BLaER1 treated with 17β-estradiol and CSF1 and Interleukin-3, amounts not matched to agents 10 nM and 100 nM (cell line): ENCODE data around the gene SH2D3C.

Experiments used
- H3K27ac ChIP-seq, 11 experiments: shearing (Covaris generic); formaldehyde crosslinking; 2 replicates each; pipeline ENCODE4 v1.8.1; 2022
- H3K27me3 ChIP-seq, 11 experiments: shearing (Covaris generic); formaldehyde crosslinking; 2 replicates each; pipeline ENCODE4 v1.8.1; 2022
- H3K36me3 ChIP-seq, 11 experiments: shearing (Covaris generic); formaldehyde crosslinking; 2 replicates each; pipeline ENCODE4 v1.8.1; 2022
- H3K4me1 ChIP-seq, 10 experiments: shearing (Covaris generic); formaldehyde crosslinking; 2 replicates each; pipeline ENCODE4 v1.8.1; 2022
- H3K4me2 ChIP-seq, 11 experiments: shearing (Covaris generic); formaldehyde crosslinking; 2 replicates each; pipeline ENCODE4 v1.8.1; 2022
- H3K4me3 ChIP-seq, 10 experiments: shearing (Covaris generic); formaldehyde crosslinking; 2 replicates each; pipeline ENCODE4 v1.8.1; 2022
- H3K9ac ChIP-seq, 11 experiments: shearing (Covaris generic); formaldehyde crosslinking; 2 replicates each; pipeline ENCODE4 v1.8.1; 2022
- H3K9me3 ChIP-seq, 11 experiments: shearing (Covaris generic); formaldehyde crosslinking; replicated peaks in 1 of 11; 2 replicates each; pipeline ENCODE4 v1.8.1; 2022
- H4K20me1 ChIP-seq, 11 experiments: shearing (Covaris generic); formaldehyde crosslinking; 2 replicates each; pipeline ENCODE4 v1.8.1; 2022
- Cebpa-rat ChIP-seq, 11 experiments: shearing (Covaris generic); IDR thresholded peaks; 2 replicates each; pipeline ENCODE4 v1.8.1; 2022

Gene SH2D3C

GRCh38 chr9:127778280-127779135 lies at the start of gene SH2D3C:
Gene SH2D3C (minus strand): TSS chr9:127778666. CDS start chr9:127778627, 39 bp downstream.
- Histone ChIP-seq H3K9me3 (no peaks in the 10 kb centered on the region), H3K9ac (peak within 1 kb of the TSS; percentile 74 to 90 (median 82)), H4K20me1 (peaks cover 0 to 24% (median 0%) of the 10 kb centered on the region in 11 experiments; a peak in 8 of 22 replicates), H3K4me3 (peak within 1 kb of the TSS; percentile 45 to 85 (median 70)), H3K4me1 (peaks cover 88 to 99% (median 92%) of the 10 kb centered on the region in 10 experiments), H3K27ac (peak within 1 kb of the TSS; percentile 83 to 96 (median 92)), H3K36me3 (peaks cover 0 to 17% (median 11%) of the 10 kb centered on the region in 11 experiments; a peak in 21 of 22 replicates), H3K27me3 (no peaks in the 10 kb centered on the region), H3K4me2 (peak within 1 kb of the TSS; percentile 92 to 99 (median 97))
- TF ChIP-seq Cebpa-rat (IDR thresholded peaks at IDR 0.05), result no peak

- Histone ChIP-seq H3K4me3 (no peak overlapping the region), H3K4me2 (peak overlapping the region in 9 of 11 experiments; percentile 4 to 64 (median 39); a peak in 15 of 22 replicates), H3K27ac (no peak overlapping the region), H4K20me1 (peaks cover 0 to 54% (median 14%) of the 10 kb centered on the region in 11 experiments; a peak in 10 of 22 replicates), H3K36me3 (peaks cover 60 to 98% (median 82%) of the 10 kb centered on the region in 11 experiments), H3K9me3 (no peaks in the 10 kb centered on the region), H3K4me1 (peaks cover 21 to 66% (median 56%) of the 10 kb centered on the region in 10 experiments), H3K9ac (peak overlapping the region in 4 of 11 experiments; percentile 3 to 17 (median 15); a peak in 5 of 22 replicates), H3K27me3 (no peaks in the 10 kb centered on the region)
- no peak for TF ChIP-seq Cebpa-rat (IDR thresholded peaks at IDR 0.05)
Observed at GRCh38 chr9:127826253-127826913, 47.9 kb upstream of the SH2D3C start.

GRCh38 chr9:127825319-127826051 lies 47.0 kb upstream of the SH2D3C start:
- H4K20me1 ChIP-seq, result peaks cover 0 to 61% (median 14%) of the 10 kb centered on the region in 11 experiments; a peak in 10 of 22 replicates
- TF ChIP-seq Cebpa-rat (IDR thresholded peaks at IDR 0.05), result no peak
- no peaks in the 10 kb centered on the region for H3K27me3 ChIP-seq
- H3K9ac ChIP-seq, result peak overlapping the region in 2 of 11 experiments; percentile 11 to 16; a peak in 2 of 22 replicates
- peak overlapping the region in 9 of 11 experiments; percentile 4 to 64 (median 39); a peak in 14 of 22 replicates for H3K4me2 ChIP-seq
- H3K36me3 ChIP-seq, result peaks cover 65 to 98% (median 90%) of the 10 kb centered on the region in 11 experiments
- no peak overlapping the region for H3K4me3 ChIP-seq
- H3K4me1 ChIP-seq, result peaks cover 21 to 60% (median 47%) of the 10 kb centered on the region in 10 experiments
- H3K9me3 ChIP-seq, result no peaks in the 10 kb centered on the region
- H3K27ac ChIP-seq, result no peak overlapping the region

GRCh38 chr9:127822108-127822507 lies 43.6 kb upstream of the SH2D3C start:
- peaks cover 15 to 47% (median 32%) of the 10 kb centered on the region in 10 experiments; a peak in 19 of 20 replicates for H3K4me1 ChIP-seq
- H3K36me3 ChIP-seq, result peaks cover 67 to 98% (median 92%) of the 10 kb centered on the region in 11 experiments
- no peak overlapping the region for H3K4me2 ChIP-seq
- peaks cover 4 to 73% (median 18%) of the 10 kb centered on the region in 11 experiments; a peak in 16 of 22 replicates for H4K20me1 ChIP-seq
- no peaks in the 10 kb centered on the region for H3K9me3 ChIP-seq
- H3K27ac ChIP-seq, result no peak overlapping the region
- no peak for TF ChIP-seq Cebpa-rat (IDR thresholded peaks at IDR 0.05)
- no peak overlapping the region for H3K9ac ChIP-seq
- no peaks in the 10 kb centered on the region for H3K27me3 ChIP-seq
- no peak overlapping the region for H3K4me3 ChIP-seq

GRCh38 chr9:127818574-127818973 lies 40.1 kb upstream of the SH2D3C start:
- no peak overlapping the region for H3K9ac ChIP-seq
- no peaks in the 10 kb centered on the region for H3K9me3 ChIP-seq
- H4K20me1 ChIP-seq, result peaks cover 32 to 77% (median 47%) of the 10 kb centered on the region in 11 experiments; a peak in 20 of 22 replicates
- no peak overlapping the region for H3K27ac ChIP-seq
- H3K36me3 ChIP-seq, result peaks cover 70 to 100% (median 95%) of the 10 kb centered on the region in 11 experiments
- no peaks in the 10 kb centered on the region for H3K27me3 ChIP-seq
- H3K4me2 ChIP-seq, result 0 out of 22 replicates have a peak overlapping the region, but pooled peaks of 1 of the 11 experiments have one; percentile 7
- H3K4me3 ChIP-seq, result no peak overlapping the region
- H3K4me1 ChIP-seq, result peaks cover 0 to 37% (median 15%) of the 10 kb centered on the region in 10 experiments; a peak in 9 of 20 replicates
- TF ChIP-seq Cebpa-rat (IDR thresholded peaks at IDR 0.05), result no peak

GRCh38 chr9:127817881-127818434 lies 39.5 kb upstream of the SH2D3C start:
- H3K27me3 ChIP-seq, result no peaks in the 10 kb centered on the region
- no peaks in the 10 kb centered on the region for H3K9me3 ChIP-seq
- no peak for TF ChIP-seq Cebpa-rat (IDR thresholded peaks at IDR 0.05)
- H3K4me3 ChIP-seq, result no peak overlapping the region
- H3K4me2 ChIP-seq, result peak overlapping the region in 4 of 11 experiments; percentile 7 to 16 (median 13); a peak in 2 of 22 replicates
- peaks cover 75 to 100% (median 96%) of the 10 kb centered on the region in 11 experiments for H3K36me3 ChIP-seq
- peak overlapping the region in 3 of 11 experiments; percentile 28 to 59 (median 40); a peak in 4 of 22 replicates for H3K27ac ChIP-seq
- peaks cover 36 to 82% (median 50%) of the 10 kb centered on the region in 11 experiments; a peak in 20 of 22 replicates for H4K20me1 ChIP-seq
- peaks cover 0 to 37% (median 15%) of the 10 kb centered on the region in 10 experiments; a peak in 9 of 20 replicates for H3K4me1 ChIP-seq
- peak overlapping the region in 6 of 11 experiments; percentile 3 to 56 (median 32); a peak in 6 of 22 replicates for H3K9ac ChIP-seq

GRCh38 chr9:127816728-127817127 lies 38.3 kb upstream of the SH2D3C start:
- H4K20me1 ChIP-seq, result peaks cover 36 to 91% (median 59%) of the 10 kb centered on the region in 11 experiments; a peak in 20 of 22 replicates
- H3K9ac ChIP-seq, result peak overlapping the region in 6 of 11 experiments; percentile 5 to 56 (median 28); a peak in 6 of 22 replicates
- no peak for TF ChIP-seq Cebpa-rat (IDR thresholded peaks at IDR 0.05)
- H3K36me3 ChIP-seq, result peaks cover 88 to 100% (median 98%) of the 10 kb centered on the region in 11 experiments
- peak overlapping the region in 6 of 11 experiments; percentile 6 to 59 (median 22); a peak in 9 of 22 replicates for H3K27ac ChIP-seq
- no peak overlapping the region for H3K4me3 ChIP-seq
- peaks cover 1 to 41% (median 17%) of the 10 kb centered on the region in 10 experiments; a peak in 16 of 20 replicates for H3K4me1 ChIP-seq
- H3K9me3 ChIP-seq, result no peaks in the 10 kb centered on the region
- H3K4me2 ChIP-seq, result no peak overlapping the region
- H3K27me3 ChIP-seq, result no peaks in the 10 kb centered on the region
